Stimulated activated CD4-positive, alpha-beta T cell treated with anti-CD3 and anti-CD28 coated beads, Interleukin-15, amount 100 ng/mL, for 24 hours (primary cell): ENCODE data around the gene SLC16A13.

Experiments
- DNase-seq: peaks from one replicate; pipeline ENCODE4 v3.0.0-alpha.2; 2020

The SLC16A13 gene

GRCh38 chr17:7014261-7014994 is 21.4 kb upstream of the SLC16A13 start:
- DNase-seq = peak; percentile 98

- DNase-seq = peak; percentile 83
Measured at GRCh38 chr17:7014995-7015958, 20.5 kb upstream of the SLC16A13 start.

- DNase-seq = no peak
Measured at GRCh38 chr17:7016418-7016817, 19.4 kb upstream of the SLC16A13 start.

GRCh38 chr17:7016886-7017826 is 18.7 kb upstream of the SLC16A13 start:
- DNase-seq = no peak

- no peak for DNase-seq
Measured at GRCh38 chr17:7017827-7018200, 18.0 kb upstream of the SLC16A13 start.

GRCh38 chr17:7018331-7018964 is 17.4 kb upstream of the SLC16A13 start:
- DNase-seq = no peak

GRCh38 chr17:7019367-7019766 is 16.4 kb upstream of the SLC16A13 start:
- DNase-seq = no peak

- DNase-seq = no peak
Measured at GRCh38 chr17:7019839-7020519, 15.8 kb upstream of the SLC16A13 start.

- DNase-seq = no peak
Measured at GRCh38 chr17:7020894-7021664, 14.7 kb upstream of the SLC16A13 start.

- peak; percentile 87 for DNase-seq
Measured at GRCh38 chr17:7021993-7022778, 13.6 kb upstream of the SLC16A13 start.

GRCh38 chr17:7022781-7023571 is 12.8 kb upstream of the SLC16A13 start, which contains the start of gene BCL6B:
BCL6B (plus strand) TSS chr17:7023050; CDS start chr17:7023672, 622 bp downstream.
- no peak for DNase-seq

- peak; percentile 95 for DNase-seq
Measured at GRCh38 chr17:7023576-7024401, 12.0 kb upstream of the SLC16A13 start.

GRCh38 chr17:7024402-7024785 is 11.4 kb upstream of the SLC16A13 start:
- DNase-seq = no peak

GRCh38 chr17:7025245-7025644 is 10.6 kb upstream of the SLC16A13 start:
- DNase-seq = no peak

GRCh38 chr17:7026471-7027115 is 9.2 kb upstream of the SLC16A13 start:
- no peak for DNase-seq

- no peak for DNase-seq
Measured at GRCh38 chr17:7027335-7027734, 8.5 kb upstream of the SLC16A13 start.

GRCh38 chr17:7029096-7029495 is 6.7 kb upstream of the SLC16A13 start:
- DNase-seq = no peak

GRCh38 chr17:7029659-7030058 is 6.2 kb upstream of the SLC16A13 start:
- peak; percentile 72 for DNase-seq
